Measurements from ENCODE around the gene SLC22A23. TPM values are rescaled to one million over a fixed set of nuclear protein-coding genes. Genes with fewer than 3 reads are reported as not detected.

SLC22A23 gene
- total RNA-seq, 1 donor from 2014 or later, result 23.8 TPM

DNA sequence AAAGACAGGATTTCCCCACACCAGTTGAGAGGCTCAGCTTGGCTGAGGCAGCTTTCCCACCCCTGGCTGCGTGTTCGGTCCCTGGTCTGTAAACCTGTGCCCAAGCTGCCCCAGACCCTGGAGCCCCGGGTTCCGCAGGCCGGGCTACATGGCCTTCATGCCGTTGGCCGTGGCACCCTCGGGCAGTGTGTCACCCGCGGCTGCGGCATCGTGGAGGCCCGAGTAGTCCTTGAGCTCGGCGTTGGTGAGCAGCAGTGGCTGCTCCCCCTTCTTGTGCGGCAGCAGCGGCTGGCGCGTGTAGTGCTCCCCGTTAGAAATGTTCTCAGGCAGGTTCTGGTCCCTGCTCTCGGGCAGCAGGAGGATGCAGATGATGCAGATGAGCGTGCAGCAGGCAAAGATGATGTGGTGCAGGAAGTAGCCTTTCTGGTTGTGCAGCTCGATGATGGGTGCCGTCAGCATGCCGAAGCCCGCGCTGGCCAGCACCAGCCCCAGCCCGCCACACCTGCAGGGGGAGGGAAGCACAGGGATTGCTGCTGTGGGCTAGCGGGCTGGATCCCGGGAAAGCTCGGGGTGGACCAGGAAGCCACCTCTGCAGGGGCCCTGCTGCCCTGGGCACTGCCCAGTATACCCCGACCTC is 183.8 kb downstream of the SLC22A23 start:
- no peak for DNase-seq (ENCODE audit: low spot score)

DNA sequence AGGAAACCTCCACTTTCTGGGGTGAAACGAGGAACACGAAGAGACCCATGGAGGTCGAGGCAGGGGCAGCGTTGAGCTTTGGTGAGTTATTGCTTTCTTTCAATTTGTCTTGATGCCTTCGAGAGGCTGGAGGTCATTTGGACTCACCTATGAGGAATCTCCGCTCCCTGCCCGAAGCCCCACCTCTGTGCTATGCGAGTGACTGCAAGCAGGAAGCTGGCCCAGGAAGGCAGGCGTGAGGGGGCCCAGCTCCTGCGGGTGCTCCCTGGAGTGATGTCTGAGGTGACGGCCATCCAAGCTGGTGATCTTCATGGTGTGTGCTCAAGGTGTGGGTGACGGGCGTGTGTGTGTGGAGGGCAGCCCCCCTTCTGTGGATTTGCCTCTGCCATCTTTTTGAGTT is 185.1 kb downstream of the SLC22A23 start:
- DNase-seq (ENCODE audit: low spot score), result no peak

DNA sequence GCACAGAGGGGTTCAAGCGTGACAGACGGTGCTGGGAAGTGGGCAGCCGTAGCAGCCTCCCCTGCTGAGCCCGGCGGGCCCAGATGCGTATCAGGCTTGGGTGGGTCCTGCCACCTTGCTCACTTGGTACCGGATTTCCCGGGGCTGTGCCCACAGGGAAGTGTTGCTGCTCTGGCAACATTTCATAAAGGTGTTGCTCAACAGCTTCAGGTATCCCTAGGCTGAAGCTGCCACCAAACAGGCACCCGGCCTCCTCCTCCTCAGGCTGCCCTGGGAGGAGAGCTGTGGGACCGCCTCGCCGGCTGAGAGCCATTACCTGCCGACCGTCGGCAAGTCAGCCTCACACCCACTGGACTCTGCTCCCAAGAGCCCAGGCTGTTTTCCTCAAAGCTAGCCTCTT is 186.6 kb downstream of the SLC22A23 start:
- no peak for DNase-seq (ENCODE audit: low spot score)

DNA sequence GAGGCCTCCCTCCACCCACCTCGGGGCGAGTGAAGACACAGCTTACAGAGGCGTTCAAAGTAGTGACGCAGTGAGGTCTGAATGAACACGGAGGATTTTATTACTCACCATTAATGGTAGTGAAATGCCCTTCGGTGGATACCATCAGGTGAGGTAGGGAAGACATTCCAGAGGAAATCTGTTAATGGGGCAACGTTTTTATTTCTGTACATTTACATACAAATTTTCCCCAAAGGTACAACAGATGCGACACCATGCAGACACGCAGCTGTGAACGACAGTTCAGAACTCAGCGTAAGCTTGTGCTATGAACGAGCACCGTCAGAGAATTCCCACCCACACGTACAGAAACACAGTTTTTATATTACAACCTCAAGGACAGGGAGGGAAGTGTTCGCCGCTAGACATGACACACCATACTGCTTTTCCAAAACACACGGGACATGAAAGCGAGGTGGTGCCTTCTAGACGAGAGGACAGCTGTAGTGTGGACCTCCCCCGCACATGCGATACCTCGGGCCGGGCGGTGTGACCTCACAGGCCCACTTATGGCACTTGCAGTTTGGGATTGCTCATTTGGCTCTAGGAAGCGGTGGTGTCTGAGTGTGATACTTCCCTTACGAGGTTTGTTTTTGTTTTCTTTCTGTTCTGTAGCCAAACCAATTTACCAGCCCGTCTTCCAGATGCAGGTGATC is 187.4 kb downstream of the SLC22A23 start:
- DNase-seq (ENCODE audit: low spot score), result no peak

DNA sequence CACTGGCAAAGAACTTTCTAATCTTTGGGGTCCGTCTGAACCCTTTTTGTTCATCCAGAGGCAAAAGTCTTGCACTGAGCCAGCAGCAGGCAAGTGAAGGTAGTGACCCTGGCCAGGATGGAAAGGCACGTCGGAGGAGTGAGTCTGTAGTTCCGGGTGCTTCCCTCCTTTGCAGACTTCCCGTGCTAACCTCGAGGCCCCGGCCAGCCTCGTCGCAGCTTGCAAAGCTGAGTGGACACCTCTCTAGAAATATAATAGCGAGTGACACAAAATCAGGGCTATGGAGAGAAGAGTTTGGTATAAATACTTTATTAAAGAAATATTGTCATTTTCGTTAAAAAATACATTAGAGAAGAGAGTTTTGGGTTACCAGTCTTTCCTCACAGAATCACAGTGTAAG is 188.2 kb downstream of the SLC22A23 start:
- DNase-seq (ENCODE audit: low spot score), result no peak

DNA sequence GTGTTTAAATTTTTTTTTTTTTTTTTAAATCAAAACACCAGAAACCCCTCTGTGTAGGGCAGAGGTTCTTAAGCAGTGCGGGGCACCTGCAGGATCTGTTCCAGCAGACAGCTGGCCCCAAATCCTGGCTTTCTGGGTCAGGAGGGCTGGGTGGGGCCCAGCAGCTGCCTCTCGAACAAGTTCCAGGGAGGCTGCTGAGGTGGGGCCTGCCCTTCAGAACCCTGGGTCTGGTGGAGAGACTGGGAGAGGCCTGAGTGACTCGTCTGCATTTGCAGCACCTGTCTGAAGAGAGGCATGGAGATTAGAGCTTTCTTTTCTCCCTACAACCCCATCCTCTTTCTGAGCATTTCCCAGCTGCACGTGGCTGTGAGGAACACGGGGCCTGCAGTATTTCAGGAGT is 189.7 kb downstream of the SLC22A23 start:
- no peak for DNase-seq (ENCODE audit: low spot score)

DNA sequence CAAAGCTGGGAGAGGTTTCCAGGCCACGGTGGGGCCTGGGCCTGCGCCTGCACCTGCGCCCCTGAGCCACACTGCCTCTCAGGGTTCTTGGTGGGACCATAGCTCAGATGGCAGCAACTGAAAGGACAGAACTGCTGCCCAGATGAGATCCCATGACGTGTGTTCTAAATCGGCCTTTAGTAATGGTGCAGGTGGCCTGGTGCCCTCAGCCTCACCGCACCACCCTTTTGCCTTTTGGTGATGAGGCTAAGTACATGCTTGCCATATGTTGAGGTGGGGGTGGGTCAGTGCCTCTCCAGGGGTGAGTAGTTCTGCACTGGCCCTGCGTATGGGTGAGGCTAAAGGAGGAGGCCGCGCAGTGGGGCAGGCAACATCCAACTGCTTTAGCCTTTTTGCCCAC is 190.7 kb downstream of the SLC22A23 start:
- no peak for DNase-seq (ENCODE audit: low spot score)

DNA sequence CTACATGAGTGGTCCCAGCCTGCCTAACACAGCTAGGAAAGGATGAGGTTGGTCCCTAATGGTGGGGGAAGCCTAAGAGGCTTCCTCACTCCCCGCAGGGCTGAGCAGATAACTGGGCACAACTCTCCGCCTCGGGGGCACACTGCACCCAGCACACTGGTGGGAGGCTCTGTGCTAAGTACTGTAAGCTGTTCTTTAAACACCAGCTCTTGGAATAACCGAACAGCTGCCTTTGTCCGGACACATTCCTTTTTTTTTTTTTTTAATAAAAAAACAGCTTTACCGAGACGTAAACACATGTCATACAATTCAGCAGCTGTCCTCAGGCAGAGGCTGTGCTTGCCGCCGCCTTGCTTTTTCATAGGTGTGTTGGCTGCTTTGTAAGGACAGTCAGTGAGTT is 191.2 kb downstream of the SLC22A23 start:
- no peak for DNase-seq (ENCODE audit: low spot score)

DNA sequence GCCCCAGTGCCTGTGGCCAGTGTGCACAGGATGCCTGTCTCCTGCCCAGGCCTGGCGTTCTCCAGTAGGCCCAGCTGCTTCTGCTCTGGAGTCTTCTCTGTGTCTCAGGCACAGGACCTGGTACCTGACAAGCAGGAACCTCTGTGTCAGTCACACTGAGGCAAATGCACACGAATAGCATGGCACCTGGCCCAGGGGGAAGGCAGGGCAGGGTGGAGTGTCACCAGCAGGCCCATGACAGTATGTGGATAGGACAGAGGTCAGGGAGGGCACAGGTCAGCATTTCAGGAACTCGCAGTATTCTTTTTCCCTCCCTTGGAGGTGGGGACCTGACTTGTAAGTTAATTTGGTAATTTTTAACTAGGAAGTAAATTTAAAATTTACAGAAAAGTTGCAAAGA is 192.5 kb downstream of the SLC22A23 start:
- DNase-seq (ENCODE audit: low spot score), result no peak

DNA sequence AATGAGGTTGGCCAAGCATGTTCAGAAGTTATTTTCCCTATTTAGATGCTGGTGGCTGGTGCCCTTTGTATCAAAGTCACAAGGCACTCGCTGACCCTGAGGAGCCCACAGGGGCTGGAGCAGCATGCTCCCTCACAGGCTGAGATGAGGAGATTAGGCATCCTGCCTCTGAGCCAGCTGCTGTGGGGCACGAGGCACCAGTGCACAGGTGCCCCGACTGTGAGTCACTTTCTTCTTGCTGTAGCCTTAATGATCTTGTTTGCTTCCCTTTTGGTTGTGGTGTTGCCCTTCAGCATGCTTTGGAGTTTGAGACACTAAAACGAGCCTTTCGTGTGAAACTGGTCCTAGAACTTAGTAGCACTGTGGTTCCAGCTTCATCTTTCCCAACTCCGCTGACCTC is 193.8 kb downstream of the SLC22A23 start:
- DNase-seq (ENCODE audit: low spot score), result no peak

DNA sequence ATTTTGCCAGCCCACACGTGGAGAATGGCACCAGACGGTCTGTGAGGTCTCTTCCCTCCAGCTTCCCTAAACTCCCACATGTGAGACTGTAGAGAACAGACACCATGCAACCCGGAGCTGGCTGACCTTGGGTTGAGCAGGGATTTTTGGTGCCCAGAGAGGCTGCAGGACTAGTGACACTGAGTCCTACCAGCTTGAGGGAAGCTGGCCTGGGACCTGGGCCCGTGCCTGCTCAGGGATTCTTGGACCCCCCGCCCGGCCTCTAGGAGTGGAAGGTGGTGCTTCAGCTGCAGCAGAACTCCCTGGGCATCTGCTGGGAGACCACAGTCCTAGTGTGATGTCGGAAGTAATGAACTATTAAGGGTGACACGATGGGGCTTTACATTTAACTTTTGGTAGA is 194.9 kb downstream of the SLC22A23 start:
- DNase-seq (ENCODE audit: low spot score), result no peak

DNA sequence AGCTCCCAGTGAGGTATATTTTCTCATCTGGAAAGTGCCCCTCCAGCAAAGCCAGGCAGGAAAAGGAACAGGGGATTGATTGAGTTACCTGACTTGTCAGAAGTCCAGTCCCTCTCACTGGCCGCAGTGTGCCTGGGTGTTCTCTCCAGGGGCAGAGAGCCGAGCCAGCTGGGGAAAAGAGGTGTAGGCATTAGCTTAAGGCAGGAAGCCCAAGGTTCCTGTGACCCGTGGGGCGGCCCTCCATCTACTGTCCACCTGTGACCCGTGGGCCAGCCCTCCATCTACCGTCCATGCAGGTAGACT is 195.4 kb downstream of the SLC22A23 start:
- DNase-seq (ENCODE audit: low spot score), result no peak

DNA sequence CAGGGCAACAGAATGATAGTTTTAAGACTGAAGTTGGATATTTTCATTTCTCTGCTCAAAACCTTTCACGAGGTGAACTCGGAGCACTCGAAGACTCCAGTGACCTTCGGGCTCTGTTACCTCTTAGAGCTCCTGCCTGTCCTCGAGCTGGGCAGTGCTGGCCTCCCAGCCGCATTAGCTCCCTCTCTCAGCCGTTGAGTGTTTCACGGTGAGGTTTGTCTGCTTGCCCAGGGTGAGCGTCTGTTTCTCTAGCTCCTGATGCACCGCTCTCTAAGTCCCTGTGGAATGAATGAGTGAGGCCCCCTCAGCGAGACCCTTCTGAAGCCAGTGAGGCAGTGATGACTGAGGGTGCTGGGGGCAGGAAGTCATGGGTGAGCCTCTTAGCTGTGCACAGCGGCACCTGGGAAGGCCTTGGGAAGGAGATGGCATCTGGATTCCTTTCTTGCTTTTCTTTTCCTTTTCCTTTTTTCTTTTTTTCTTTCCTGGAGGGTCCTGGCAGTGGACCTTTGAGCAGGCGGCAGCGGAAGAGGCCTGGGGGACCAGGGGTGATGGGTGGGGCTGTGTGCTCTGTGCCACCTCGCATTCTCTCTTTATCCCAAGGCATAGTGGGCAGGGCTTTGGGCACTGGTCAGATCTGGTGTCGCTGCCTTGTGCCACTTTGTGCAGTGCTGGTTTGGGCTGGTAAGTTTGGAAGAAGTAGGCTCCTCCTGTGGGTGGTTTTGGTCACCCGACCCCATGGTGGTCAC is 195.9 kb downstream of the SLC22A23 start:
- no peak for DNase-seq (ENCODE audit: low spot score)

DNA sequence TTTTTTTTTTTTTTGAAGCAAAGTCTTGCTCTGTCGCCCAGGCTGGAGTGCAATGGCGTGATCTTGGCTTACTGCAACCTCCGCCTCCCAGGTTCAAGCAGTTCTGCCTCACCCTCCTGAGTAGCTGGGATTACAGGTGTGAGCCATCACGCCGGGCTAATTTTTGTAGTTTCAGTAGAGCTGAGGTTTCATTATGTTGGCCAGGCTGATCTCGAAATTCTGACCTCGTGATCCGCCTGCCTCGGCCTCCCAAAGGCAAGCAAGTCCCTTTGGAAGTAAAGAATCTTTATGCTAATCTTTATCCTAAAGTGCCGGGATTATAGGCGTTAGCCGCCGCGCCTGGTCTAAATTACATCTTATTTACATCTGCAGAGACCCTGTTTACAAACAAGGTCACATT is 196.6 kb downstream of the SLC22A23 start:
- no peak for DNase-seq (ENCODE audit: low spot score)

DNA sequence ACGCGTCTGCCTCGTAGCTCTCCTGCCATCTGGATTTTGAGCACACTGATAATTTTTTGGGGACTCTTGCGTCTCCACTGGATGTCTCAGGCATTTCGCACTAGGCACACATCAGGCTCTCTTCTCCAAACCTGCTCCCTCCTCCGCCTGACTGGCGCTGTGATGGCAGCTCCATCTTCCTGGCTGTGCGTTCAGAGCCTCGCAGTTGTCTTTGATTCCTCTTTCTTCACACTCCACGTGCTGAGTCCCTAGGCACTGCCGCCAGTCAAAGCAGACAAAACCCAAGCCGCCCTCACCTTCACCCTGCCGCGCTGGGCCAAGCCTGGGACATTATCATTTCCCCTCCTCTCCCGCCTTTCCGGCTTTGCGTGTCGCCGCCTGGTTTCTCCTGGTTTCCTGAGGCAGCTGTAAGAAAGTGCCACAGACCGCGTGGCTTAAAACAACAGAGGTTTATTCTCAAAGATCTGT is 197.3 kb downstream of the SLC22A23 start:
- no peak for DNase-seq (ENCODE audit: low spot score)

DNA sequence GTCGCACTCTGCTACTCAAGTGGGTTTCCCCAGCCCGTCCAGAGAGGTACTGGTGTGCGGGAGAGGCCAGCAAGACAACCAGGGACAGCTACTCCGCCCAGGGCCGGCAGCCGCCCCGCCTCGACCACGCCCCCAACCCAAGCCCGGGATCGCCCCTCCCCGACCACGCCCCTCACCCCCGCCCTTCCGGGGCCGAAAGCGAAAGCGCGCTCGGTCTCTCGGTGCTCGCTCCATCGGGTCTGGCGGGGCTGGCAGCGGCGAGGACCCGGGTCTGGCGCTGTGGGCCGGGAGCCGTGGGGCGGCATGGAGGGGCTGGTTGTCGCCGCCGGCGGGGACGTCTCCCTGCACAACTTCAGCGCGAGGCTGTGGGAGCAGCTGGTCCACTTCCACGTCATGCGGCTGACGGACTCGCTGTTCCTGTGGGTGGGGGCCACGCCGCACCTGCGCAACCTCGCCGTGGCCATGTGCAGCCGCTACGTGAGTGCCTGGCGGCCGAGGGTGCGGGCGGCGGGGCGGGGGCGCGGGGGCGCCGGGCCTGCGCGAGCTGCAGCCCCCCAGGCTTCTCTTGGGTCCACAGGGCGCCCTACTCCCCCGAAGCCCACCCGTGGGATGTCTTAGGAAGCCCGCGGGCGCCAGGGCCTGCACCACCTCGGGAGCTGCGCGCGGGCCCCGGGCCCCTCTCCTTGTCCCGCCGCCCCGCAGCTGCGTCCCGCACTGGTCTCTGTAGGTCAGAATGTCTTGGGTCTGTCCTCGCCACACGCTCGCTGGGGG is 197.9 kb downstream of the SLC22A23 start, which contains the start of gene PSMG4:
Gene PSMG4, plus strand, starts transcription at position 228 of the 771 bp plus-strand sequence. Its CDS starts 76 bp downstream, at position 304.
- peak; percentile 99 for DNase-seq (ENCODE audit: low spot score)

DNA sequence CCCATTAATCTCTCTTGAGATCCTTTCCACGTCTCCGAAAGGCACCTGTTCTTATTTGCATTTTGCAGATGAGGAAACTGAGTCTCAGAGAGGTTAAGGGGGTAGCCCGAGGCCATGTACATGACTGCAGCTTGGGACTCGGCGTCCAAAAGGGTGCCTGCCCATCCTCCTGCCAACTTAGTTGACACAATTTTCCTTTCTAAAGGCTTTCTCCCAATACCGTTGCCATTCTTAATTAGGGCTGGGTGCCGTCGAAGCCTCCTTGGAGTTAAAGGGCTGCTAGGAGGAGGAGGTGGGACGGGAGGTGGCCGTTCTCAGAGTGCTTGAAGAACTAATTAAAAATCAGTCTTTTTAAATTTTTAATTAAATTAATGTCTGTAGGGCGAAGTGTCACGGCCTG is 198.6 kb downstream of the SLC22A23 start:
- no peak for DNase-seq (ENCODE audit: low spot score)

DNA sequence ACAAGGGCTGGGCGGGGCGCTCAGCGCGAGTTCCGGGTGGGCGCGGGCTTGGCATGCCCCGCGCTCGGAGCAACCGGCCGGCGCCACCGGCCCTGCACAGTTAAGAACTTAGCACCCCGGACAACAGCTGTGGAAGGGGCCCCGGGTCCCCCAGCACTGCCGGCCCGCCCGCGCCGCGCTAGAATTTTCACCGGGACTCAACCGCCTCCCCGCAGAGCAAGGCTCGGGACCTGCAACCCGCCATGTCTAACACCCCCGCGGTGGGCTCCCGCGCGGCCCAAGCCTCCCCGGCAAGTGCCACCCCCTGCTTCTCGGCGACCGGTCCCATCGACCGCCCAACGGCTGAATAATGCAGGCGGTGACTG is 203.3 kb downstream of the SLC22A23 start:
- DNase-seq (ENCODE audit: low spot score), result peak; percentile 60

DNA sequence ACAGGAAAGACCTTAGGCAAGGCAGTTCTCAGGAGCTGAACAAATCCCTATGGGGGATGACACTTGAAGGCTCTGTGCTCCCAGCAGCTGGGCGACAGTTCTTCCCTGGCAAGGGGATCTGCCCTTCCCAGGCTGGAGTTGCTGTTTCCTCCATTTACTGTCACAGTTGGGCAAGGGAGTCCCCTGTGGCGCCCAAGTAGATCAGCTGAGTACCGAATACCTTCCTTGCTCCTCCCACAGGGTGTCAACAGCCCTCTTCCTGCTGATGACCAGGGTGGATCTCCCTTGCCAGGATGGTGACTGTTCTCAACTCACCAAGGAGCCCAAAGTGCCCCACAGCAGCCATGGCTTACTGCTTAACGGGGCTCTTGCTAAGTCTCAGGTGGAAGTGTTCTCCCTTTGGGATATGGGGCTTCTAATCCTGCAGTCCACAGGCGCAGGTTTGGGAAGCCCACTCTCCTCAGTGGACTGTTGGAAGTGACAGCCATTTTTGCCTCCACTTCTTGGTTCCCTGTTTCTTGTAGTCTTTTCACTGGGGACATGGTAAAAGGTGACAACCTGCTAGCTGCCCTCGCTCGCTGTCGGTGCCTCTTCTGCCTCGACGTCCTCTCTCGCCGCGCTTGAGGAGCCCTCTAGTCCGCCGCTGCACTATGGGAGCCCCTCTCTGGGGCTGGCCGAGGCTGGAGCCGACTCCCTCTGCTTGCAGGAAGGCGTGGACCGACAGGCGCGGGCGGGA is 203.8 kb downstream of the SLC22A23 start:
- DNase-seq (ENCODE audit: low spot score), result peak; percentile 74

DNA sequence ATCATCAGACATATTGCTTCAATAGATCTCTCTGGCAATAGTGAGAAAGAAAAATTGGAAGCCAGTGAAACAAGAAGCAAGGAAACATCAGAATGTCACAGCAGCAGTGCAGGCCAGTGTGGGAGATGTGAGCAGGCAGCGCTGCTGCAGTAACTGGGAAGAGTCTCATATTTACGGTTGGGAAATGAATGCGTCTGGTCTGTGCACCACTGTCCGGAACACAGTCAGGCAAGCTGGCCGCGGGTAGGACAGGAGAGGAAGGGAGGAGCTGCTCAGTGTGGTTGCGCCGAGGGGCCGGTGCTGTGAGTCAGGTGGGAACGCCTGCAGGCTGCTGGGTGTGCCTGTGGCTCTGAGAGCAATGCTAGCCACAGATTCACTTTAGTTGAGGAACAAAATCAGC is 204.5 kb downstream of the SLC22A23 start:
- peak; percentile 85 for DNase-seq (ENCODE audit: low spot score)

All from mesenteric fat pad (tissue), 1 donor.